Aorta (tissue), 5 donors: ENCODE measurements around the gene FUT4. TPM values are rescaled to one million over a fixed set of nuclear protein-coding genes. Genes with fewer than 3 reads are reported as not detected.
A peak's percentile ranks its signal among the peaks of the same experiment; 100 is the strongest.
"Not testable (repeated sequence)": the region's sequence is repeated elsewhere in the genome, so short reads cannot be mapped to it uniquely, and the experiment has no call there.

Experiments used
- ATAC-seq: fragments of 200-7000 bp; cut with Tn5 transposase; one replicate; pipeline ENCODE4 v1.9.1; 2022; ENCODE audit warnings: moderate library complexity; ENCODE audit not compliant: low FRiP score
- DNase-seq, 2 donors: peaks; one replicate each; pipeline ENCODE4 v3.0.0-alpha.2; 2020
- H3K27ac ChIP-seq, 2 donors: one replicate each; pipeline ENCODE4 v1.5.1; 2013; ENCODE audit warnings: low read length in 2 of 2, mild to moderate bottlenecking in 2 of 2, moderate library complexity in 2 of 2, control low read depth in 1 of 2, inconsistent platforms in 1 of 2, low read depth in 1 of 2
- H3K27me3 ChIP-seq, 2 donors: one replicate each; pipeline ENCODE4 v1.6.1; 2013; ENCODE audit warnings: control low read depth in 1 of 2, low read length in 1 of 2, mild to moderate bottlenecking in 1 of 2, moderate library complexity in 1 of 2; ENCODE audit not compliant: insufficient read depth in 2 of 2, control insufficient read depth in 1 of 2
- H3K36me3 ChIP-seq, 2 donors: one replicate each; pipeline ENCODE4 v1.6.1; 2013; ENCODE audit warnings: control low read depth in 1 of 2, low read length in 1 of 2, mild to moderate bottlenecking in 1 of 2; ENCODE audit not compliant: insufficient read depth in 2 of 2, control insufficient read depth in 1 of 2
- H3K4me1 ChIP-seq, 2 donors: one replicate each; pipeline ENCODE4 v1.6.1; 2013; ENCODE audit warnings: low read length in 2 of 2, control low read depth in 1 of 2, mild to moderate bottlenecking in 1 of 2, moderate library complexity in 1 of 2; ENCODE audit not compliant: insufficient read depth in 2 of 2, control insufficient read depth in 1 of 2
- H3K4me3 ChIP-seq, 2 donors: one replicate each; pipeline ENCODE4 v1.5.1; 2013; ENCODE audit warnings: low read length in 2 of 2, control low read depth in 1 of 2, mild to moderate bottlenecking in 1 of 2
- H3K9me3 ChIP-seq: one replicate; pipeline ENCODE4 v1.6.1; 2013; ENCODE audit warnings: mild to moderate bottlenecking, low read length; ENCODE audit not compliant: control insufficient read depth
- WGBS, 2 donors: extraction: QIAGEN DNeasy Blood & Tissue Kit; methylation state at CpG; one replicate each; pipeline ENCODE4 v1.1.7; 2013; 5-methylcytosine and 5-hydroxymethylcytosine counted together
- intact Hi-C, 2 donors: fragments of 100-400 bp; cut with DNase I; formaldehyde crosslinking; loops; one replicate each; pipeline versions ENCODE4 v1.14.2 to v1.15.0; 2022
- long read RNA-seq, 2 donors: library from polyadenylated mRNA; unstranded; transcript quantifications; one replicate each; pipeline ENCODE4 v2.0.0, GENCODE V29; 2020 to 2021
- polyA plus RNA-seq, 2 donors: library from polyadenylated mRNA; stranded (reverse); fragments of 200-250 nt; gene quantifications; one replicate each; pipeline ENCODE4 v1.2.3, GENCODE V29; 2013
- total RNA-seq, 2 donors: library from RNA; stranded (reverse); fragmentation: NEBNext Ultra II Directional; extraction: Animal tissue kit (Norgen Biotek cat#: 25700); gene quantifications; one replicate each; pipeline ENCODE4 v1.2.1, GENCODE V29; 2021
- donor health status: healthy with polysubstance abuse.
- donor health status: Bipolar disorder and iron deficiency.
- donor health status: DM: no; HTN: no; CAD: no.
- donor health status: DM: no; HTN: no; CAD: no.
- donor health status: DM: yes; HTN: yes; CAD: no.

FUT4 gene
- 1 to 10 TPM; 8.7 to 9.7 TPM for total RNA-seq
- polyA plus RNA-seq, result 1 to 10 TPM; 2.6 to 3.9 TPM
- long read RNA-seq, donor 1, full-length matches to known transcripts, result 3 of 3 reads
- long read RNA-seq, donor 1, partial matches to known transcripts, result 0 of 3 reads
- long read RNA-seq, donor 1, other reads (novel, unspliced or antisense), result 0 of 3 reads
- long read RNA-seq, donor 2, full-length matches to known transcripts, result 4 of 4 reads
- long read RNA-seq, donor 2, partial matches to known transcripts, result 0 of 4 reads
- long read RNA-seq, donor 2, other reads (novel, unspliced or antisense), result 0 of 4 reads

DNA sequence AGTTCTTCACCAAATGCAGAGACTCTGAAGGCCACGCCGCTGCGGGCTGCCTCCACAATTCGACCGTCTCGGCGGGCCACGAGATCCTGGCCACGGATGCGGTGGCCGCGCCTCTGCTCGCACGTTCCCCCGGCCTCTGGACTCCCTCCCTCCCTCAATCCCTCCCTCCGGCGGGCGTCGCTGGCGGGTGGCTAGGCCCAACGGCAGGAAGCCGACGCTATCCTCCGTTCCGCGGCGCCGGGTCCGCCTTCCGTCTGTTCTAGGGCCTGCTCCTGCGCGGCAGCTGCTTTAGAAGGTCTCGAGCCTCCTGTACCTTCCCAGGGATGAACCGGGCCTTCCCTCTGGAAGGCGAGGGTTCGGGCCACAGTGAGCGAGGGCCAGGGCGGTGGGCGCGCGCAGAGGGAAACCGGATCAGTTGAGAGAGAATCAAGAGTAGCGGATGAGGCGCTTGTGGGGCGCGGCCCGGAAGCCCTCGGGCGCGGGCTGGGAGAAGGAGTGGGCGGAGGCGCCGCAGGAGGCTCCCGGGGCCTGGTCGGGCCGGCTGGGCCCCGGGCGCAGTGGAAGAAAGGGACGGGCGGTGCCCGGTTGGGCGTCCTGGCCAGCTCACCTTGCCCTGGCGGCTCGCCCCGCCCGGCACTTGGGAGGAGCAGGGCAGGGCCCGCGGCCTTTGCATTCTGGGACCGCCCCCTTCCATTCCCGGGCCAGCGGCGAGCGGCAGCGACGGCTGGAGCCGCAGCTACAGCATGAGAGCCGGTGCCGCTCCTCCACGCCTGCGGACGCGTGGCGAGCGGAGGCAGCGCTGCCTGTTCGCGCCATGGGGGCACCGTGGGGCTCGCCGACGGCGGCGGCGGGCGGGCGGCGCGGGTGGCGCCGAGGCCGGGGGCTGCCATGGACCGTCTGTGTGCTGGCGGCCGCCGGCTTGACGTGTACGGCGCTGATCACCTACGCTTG, at the start of gene FUT4:
FUT4 (plus strand) TSS at position 227 of the 951 bp plus-strand sequence; CDS start at position 440, 213 bp downstream.
- DNase-seq (peak; percentile 94 to 95), ATAC-seq (peak; percentile 95)
- Histone ChIP-seq H3K9me3 (no peaks in the 10 kb centered on the region), H3K4me1 (peaks cover 0 to 2% of the 10 kb centered on the region in 2 donors), H3K4me3 (peak within 1 kb of the TSS; percentile 73 to 87), H3K27me3 (no peaks in the 10 kb centered on the region), H3K27ac (peak within 1 kb of the TSS; percentile 99 to 100), H3K36me3 (no peaks in the 10 kb centered on the region)
- intact Hi-C loops, result no loop called here
- WGBS, 2 donors, result 0 to 1% methylated on average over 85 to 109 of the region's 109 CpGs

- ATAC-seq (peak; percentile 83), DNase-seq (no peak)
- WGBS, 2 donors, result 3% methylated on average over 18 to 19 of the region's 19 CpGs
- peaks cover 0 to 3% of the 10 kb centered on the region in 2 donors for H3K36me3 ChIP-seq
- H3K4me1 ChIP-seq, result no peaks in the 10 kb centered on the region
- H3K9me3 ChIP-seq, result no peaks in the 10 kb centered on the region
- H3K4me3 ChIP-seq, result peak overlapping the region; percentile 70 to 82
- H3K27ac ChIP-seq, result peak overlapping the region in 1 of 2 donors; percentile 66
- intact Hi-C loops, result loop anchor here in 1 of 2 donors (10.0 kb wide), 1 partner anchor 599 kb away; no protein-coding TSS in a partner anchor
- H3K27me3 ChIP-seq, result no peaks in the 10 kb centered on the region
Measured at GRCh38 chr11:94494126-94494680, 49.5 kb upstream of the FUT4 start.

DNA sequence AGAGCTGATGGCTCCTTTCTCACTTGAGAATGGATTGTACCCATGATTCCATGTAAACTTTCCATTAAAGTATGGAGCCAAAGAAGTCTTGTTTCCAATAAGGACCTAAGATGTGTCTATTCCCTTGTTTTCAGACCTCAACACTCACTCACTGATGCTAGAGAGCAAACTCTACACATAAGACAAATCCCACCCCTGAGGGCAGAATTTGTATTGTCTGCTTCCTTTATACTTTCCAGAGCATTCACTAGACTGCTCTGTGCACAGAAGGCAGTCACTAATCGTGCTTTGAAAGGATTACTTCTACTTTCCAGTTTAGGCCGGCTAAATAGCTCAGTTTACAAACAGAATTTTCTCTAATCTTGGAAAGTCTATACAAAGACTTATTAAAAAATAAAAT, 43.5 kb upstream of the FUT4 start:
- DNase-seq, result no peak
- H3K4me3 ChIP-seq, result no peak overlapping the region
- H3K27me3 ChIP-seq, result no peaks in the 10 kb centered on the region
- intact Hi-C loops, result no loop called here
- H3K9me3 ChIP-seq, result no peaks in the 10 kb centered on the region
- no peak for ATAC-seq
- no peaks in the 10 kb centered on the region for H3K4me1 ChIP-seq
- H3K27ac ChIP-seq, result no peak overlapping the region
- H3K36me3 ChIP-seq, result peaks cover 3 to 6% of the 10 kb centered on the region in 2 donors
- 82 to 84% methylated on average over 2 of the region's 2 CpGs for WGBS, 2 donors

- intact Hi-C loops, result no loop called here
- Histone ChIP-seq H3K9me3 (no peaks in the 10 kb centered on the region), H3K27ac (no peak overlapping the region), H3K27me3 (no peaks in the 10 kb centered on the region), H3K4me3 (no peak overlapping the region), H3K4me1 (no peaks in the 10 kb centered on the region), H3K36me3 (peaks cover 3 to 6% of the 10 kb centered on the region in 2 donors)
- DNase-seq, result no peak
- WGBS, 2 donors, result 70 to 72% methylated on average over 2 of the region's 2 CpGs
- no peak for ATAC-seq
Measured at GRCh38 chr11:94501522-94501921, 42.2 kb upstream of the FUT4 start.

- no peaks in the 10 kb centered on the region for H3K27me3 ChIP-seq
- no peaks in the 10 kb centered on the region for H3K9me3 ChIP-seq
- no peak for DNase-seq
- H3K4me3 ChIP-seq, result no peak overlapping the region
- H3K4me1 ChIP-seq, result no peaks in the 10 kb centered on the region
- H3K27ac ChIP-seq, result no peak overlapping the region
- 2 to 16% methylated on average over 3 of the region's 3 CpGs for whole genome bisulfite sequencing, 2 donors
- H3K36me3 ChIP-seq, result peaks cover 0 to 5% of the 10 kb centered on the region in 2 donors
- no peak for ATAC-seq
- intact Hi-C loops, result no loop called here
Measured at GRCh38 chr11:94504689-94505293, 38.9 kb upstream of the FUT4 start.

GRCh38 chr11:94506513-94506912, 37.2 kb upstream of the FUT4 start:
- DNase-seq, H3K4me1 ChIP-seq, H3K36me3 ChIP-seq, H3K27me3 ChIP-seq, H3K4me3 ChIP-seq, intact Hi-C loops, ATAC-seq, H3K9me3 ChIP-seq, H3K27ac ChIP-seq: not testable (repeated sequence)
- 87 to 89% methylated on average over 5 of the region's 5 CpGs for WGBS, 2 donors

- Histone ChIP-seq H3K27ac (no peak overlapping the region), H3K4me1 (no peaks in the 10 kb centered on the region), H3K4me3 (no peak overlapping the region), H3K36me3 (no peaks in the 10 kb centered on the region), H3K9me3 (no peaks in the 10 kb centered on the region), H3K27me3 (no peaks in the 10 kb centered on the region)
- no peak for DNase-seq
- intact Hi-C loops, result no loop called here
- WGBS, 2 donors, result 55 to 57% methylated on average over 4 of the region's 4 CpGs
- ATAC-seq, result no peak
Measured at GRCh38 chr11:94507485-94507884, 36.2 kb upstream of the FUT4 start.
